Uterus (tissue), 2 donors: ENCODE measurements around the gene C4orf46.

Source experiments
- POLR2A ChIP-seq, 2 donors: fragments of 450-650 bp; IDR thresholded peaks; one replicate each; pipeline ENCODE4 v1.6.1; 2016; ENCODE audit warnings: antibody characterized with exemption in 2 of 2, mild to moderate bottlenecking in 1 of 2, moderate library complexity in 1 of 2
- TF ChIP-seq, protein P1 (sequence below), 4 experiments: fragments of 200-600 bp in 2 of 4; fragments of 450-650 bp in 2 of 4; sonication (generic) in 2 of 4; IDR thresholded peaks; one replicate each; pipeline ENCODE4 v1.5.1; 2016 to 2019; ENCODE audit warnings: antibody characterized with exemption in 4 of 4, mild to moderate bottlenecking in 2 of 4, moderate library complexity in 1 of 4

GRCh38 chr4:158622251-158622650 is 49.4 kb downstream of the C4orf46 start:
- TF ChIP-seq, protein P1, sequence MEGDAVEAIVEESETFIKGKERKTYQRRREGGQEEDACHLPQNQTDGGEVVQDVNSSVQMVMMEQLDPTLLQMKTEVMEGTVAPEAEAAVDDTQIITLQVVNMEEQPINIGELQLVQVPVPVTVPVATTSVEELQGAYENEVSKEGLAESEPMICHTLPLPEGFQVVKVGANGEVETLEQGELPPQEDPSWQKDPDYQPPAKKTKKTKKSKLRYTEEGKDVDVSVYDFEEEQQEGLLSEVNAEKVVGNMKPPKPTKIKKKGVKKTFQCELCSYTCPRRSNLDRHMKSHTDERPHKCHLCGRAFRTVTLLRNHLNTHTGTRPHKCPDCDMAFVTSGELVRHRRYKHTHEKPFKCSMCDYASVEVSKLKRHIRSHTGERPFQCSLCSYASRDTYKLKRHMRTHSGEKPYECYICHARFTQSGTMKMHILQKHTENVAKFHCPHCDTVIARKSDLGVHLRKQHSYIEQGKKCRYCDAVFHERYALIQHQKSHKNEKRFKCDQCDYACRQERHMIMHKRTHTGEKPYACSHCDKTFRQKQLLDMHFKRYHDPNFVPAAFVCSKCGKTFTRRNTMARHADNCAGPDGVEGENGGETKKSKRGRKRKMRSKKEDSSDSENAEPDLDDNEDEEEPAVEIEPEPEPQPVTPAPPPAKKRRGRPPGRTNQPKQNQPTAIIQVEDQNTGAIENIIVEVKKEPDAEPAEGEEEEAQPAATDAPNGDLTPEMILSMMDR (IDR thresholded peaks at IDR 0.05), result no peak
- TF ChIP-seq POLR2A (IDR thresholded peaks at IDR 0.05), result no peak
